ENCODE data around the gene TAMALIN.

Gene TAMALIN

GRCh38 chr12:52010692-52011601 is 4.2 kb downstream of the TAMALIN start:
- no peak for FAIRE-seq
- DNase-seq (ENCODE audit: extremely low spot score, insufficient read length, low read depth) = no peak

GRCh38 chr12:52011602-52012214 is 5.0 kb downstream of the TAMALIN start:
- FAIRE-seq = no peak
- no peak for DNase-seq (ENCODE audit: extremely low spot score, insufficient read length, low read depth)

- no peak for FAIRE-seq
- no peak for DNase-seq (ENCODE audit: extremely low spot score, insufficient read length, low read depth)
Observed at GRCh38 chr12:52013626-52014310, 7.0 kb downstream of the TAMALIN start.

GRCh38 chr12:52014567-52015530 is 8.1 kb downstream of the TAMALIN start:
- no peak for DNase-seq (ENCODE audit: extremely low spot score, insufficient read length, low read depth)
- FAIRE-seq = no peak

GRCh38 chr12:52015532-52016041 is 8.8 kb downstream of the TAMALIN start:
- DNase-seq (ENCODE audit: extremely low spot score, insufficient read length, low read depth) = no peak
- FAIRE-seq = no peak

GRCh38 chr12:52018433-52019112 is 11.8 kb downstream of the TAMALIN start:
- DNase-seq (ENCODE audit: extremely low spot score, insufficient read length, low read depth) = no peak
- no peak for FAIRE-seq

- FAIRE-seq = no peak
- no peak for DNase-seq (ENCODE audit: extremely low spot score, insufficient read length, low read depth)
Observed at GRCh38 chr12:52019113-52019770, 12.5 kb downstream of the TAMALIN start.

GRCh38 chr12:52020539-52021336 is 14.0 kb downstream of the TAMALIN start:
- FAIRE-seq = peak; percentile 55

GRCh38 chr12:52022841-52023181 is 16.1 kb downstream of the TAMALIN start:
- FAIRE-seq = no peak
- DNase-seq (ENCODE audit: extremely low spot score, insufficient read length, low read depth) = no peak

More at GRCh38 chr12:52020539-52021336, 14.0 kb downstream of the TAMALIN start:
- DNase-seq (ENCODE audit: extremely low spot score, insufficient read length, low read depth) = no peak

GRCh38 chr12:52023182-52023975 is 16.6 kb downstream of the TAMALIN start:
- peak; percentile 90 for DNase-seq (ENCODE audit: extremely low spot score, insufficient read length, low read depth)
- FAIRE-seq = peak; percentile 63

GRCh38 chr12:52023976-52024688 is 17.4 kb downstream of the TAMALIN start:
- FAIRE-seq = no peak
- DNase-seq (ENCODE audit: extremely low spot score, insufficient read length, low read depth) = no peak

GRCh38 chr12:52024845-52025230 is 18.1 kb downstream of the TAMALIN start:
- FAIRE-seq = no peak

GRCh38 chr12:52026263-52026662 is 19.5 kb downstream of the TAMALIN start:
- FAIRE-seq (no peak), DNase-seq (ENCODE audit: extremely low spot score, insufficient read length, low read depth) (no peak)

More at GRCh38 chr12:52024845-52025230, 18.1 kb downstream of the TAMALIN start:
- no peak for DNase-seq (ENCODE audit: extremely low spot score, insufficient read length, low read depth)

- FAIRE-seq (no peak), DNase-seq (ENCODE audit: extremely low spot score, insufficient read length, low read depth) (no peak)
Observed at GRCh38 chr12:52027085-52027843, 20.5 kb downstream of the TAMALIN start.

GRCh38 chr12:52029685-52030084 is 22.9 kb downstream of the TAMALIN start:
- FAIRE-seq (no peak), DNase-seq (ENCODE audit: extremely low spot score, insufficient read length, low read depth) (no peak)

GRCh38 chr12:52032446-52032803 is 25.7 kb downstream of the TAMALIN start:
- FAIRE-seq (no peak), DNase-seq (ENCODE audit: extremely low spot score, insufficient read length, low read depth) (no peak)

Measured in GM18507 (cell line).